HEK293 (cell line): ENCODE measurements around the gene NAPA.

ENCODE experiments used
- CTCF ChIA-PET: fragments of 350-600 bp; formaldehyde crosslinking; extraction: SDS; loops from one replicate; lab custom pipeline; 2021; ENCODE audit warnings: antibody characterized with exemption; lab: Yijun Ruan, JAX
- POLR2A ChIA-PET: fragments of 300-600 bp; formaldehyde crosslinking; extraction: SDS; loops from one replicate; lab custom pipeline; 2020; ENCODE audit warnings: antibody characterized with exemption, inconsistent platforms; lab: Yijun Ruan, JAX
- H3K27ac ChIP-seq: fragments of 200-500 bp; sonication (Bioruptor generic); 2 replicates; pipeline ENCODE4 v1.5.1; 2014; ENCODE audit warnings: low read depth, low read length, control low read depth, inconsistent platforms; ENCODE audit errors: extremely low read depth
- H3K36me3 ChIP-seq, 2 experiments: fragments of 200-500 bp in 1 of 2; sonication (Bioruptor generic) in 1 of 2; 1 replicate in 1 of 2; 2 replicates in 1 of 2; pipeline ENCODE4 v1.5.1; 2014 to 2017; ENCODE audit warnings: inconsistent platforms in 2 of 2, low read length in 2 of 2; ENCODE audit not compliant: control insufficient read depth in 2 of 2, insufficient read depth in 1 of 2
- H3K4me1 ChIP-seq: fragments of 200-500 bp; sonication (Bioruptor generic); 2 replicates; pipeline ENCODE4 v1.5.1; 2014; ENCODE audit warnings: mild to moderate bottlenecking, low read length, inconsistent platforms; ENCODE audit not compliant: control insufficient read depth, insufficient read depth
- H3K4me3 ChIP-seq: 2 replicates; pipeline ENCODE4 v1.5.1; 2011; ENCODE audit warnings: low read depth, mild to moderate bottlenecking, control low read depth, low read length, moderate library complexity
- H3K9me3 ChIP-seq: fragments of 200-500 bp; sonication (Bioruptor generic); 2 replicates; pipeline ENCODE4 v1.5.1; 2014; ENCODE audit warnings: low read depth, low read length, inconsistent platforms; ENCODE audit not compliant: control insufficient read depth, insufficient read depth
- MYNN ChIP-seq: fragments of 450-650 bp; formaldehyde crosslinking; IDR thresholded peaks from 2 replicates; pipeline ENCODE4 v1.5.1; 2016; ENCODE audit warnings: missing biosample characterization, missing genetic modification characterization, borderline replicate concordance
- OSR2 ChIP-seq: fragments of 450-650 bp; formaldehyde crosslinking; IDR thresholded peaks from 2 replicates; pipeline ENCODE4 v1.5.1; 2016; ENCODE audit warnings: missing biosample characterization, missing genetic modification characterization
- SALL2 ChIP-seq: fragments of 450-650 bp; formaldehyde crosslinking; IDR thresholded peaks from 2 replicates; pipeline ENCODE4 v1.5.0; 2017; ENCODE audit warnings: missing biosample characterization, mild to moderate bottlenecking, missing genetic modification characterization, borderline replicate concordance
- TSHZ1 ChIP-seq: fragments of 450-650 bp; formaldehyde crosslinking; IDR thresholded peaks from 2 replicates; pipeline ENCODE4 v1.5.1; 2016; ENCODE audit warnings: missing biosample characterization, missing genetic modification characterization, borderline replicate concordance
- ZBTB20 ChIP-seq: fragments of 450-650 bp; formaldehyde crosslinking; IDR thresholded peaks from 2 replicates; pipeline ENCODE4 v1.5.1; 2016; ENCODE audit warnings: missing biosample characterization, missing genetic modification characterization
- ZBTB21 ChIP-seq: fragments of 450-650 bp; formaldehyde crosslinking; IDR thresholded peaks from 2 replicates; pipeline ENCODE4 v1.5.1; 2017; ENCODE audit warnings: missing biosample characterization, missing genetic modification characterization
- ZBTB8A ChIP-seq: fragments of 450-650 bp; formaldehyde crosslinking; IDR thresholded peaks from 2 replicates; pipeline ENCODE4 v1.5.1; 2016; ENCODE audit warnings: missing biosample characterization, missing genetic modification characterization
- ZEB2 ChIP-seq: fragments of 450-650 bp; formaldehyde crosslinking; IDR thresholded peaks from 2 replicates; pipeline ENCODE4 v1.5.1; 2016; ENCODE audit warnings: missing biosample characterization, missing genetic modification characterization
- ZFHX2 ChIP-seq: fragments of 450-650 bp; formaldehyde crosslinking; conservative IDR thresholded peaks from 2 replicates; pipeline ENCODE4 v1.5.1; 2016; ENCODE audit warnings: missing biosample characterization, missing genetic modification characterization
- ZNF132 ChIP-seq: fragments of 450-650 bp; formaldehyde crosslinking; IDR thresholded peaks from 2 replicates; pipeline ENCODE4 v1.5.1; 2017; ENCODE audit warnings: missing biosample characterization, missing genetic modification characterization, borderline replicate concordance
- ZNF26 ChIP-seq: fragments of 450-650 bp; formaldehyde crosslinking; IDR thresholded peaks from 2 replicates; pipeline ENCODE4 v1.5.1; 2016; ENCODE audit warnings: missing biosample characterization, missing genetic modification characterization
- ZNF292 ChIP-seq: fragments of 450-650 bp; formaldehyde crosslinking; IDR thresholded peaks from 2 replicates; pipeline ENCODE4 v1.5.1; 2016; ENCODE audit warnings: low read depth, missing biosample characterization, missing genetic modification characterization, borderline replicate concordance
- ZNF311 ChIP-seq: fragments of 450-650 bp; formaldehyde crosslinking; IDR thresholded peaks from 2 replicates; pipeline ENCODE4 v1.5.1; 2017; ENCODE audit warnings: missing biosample characterization, missing genetic modification characterization, borderline replicate concordance
- ZNF341 ChIP-seq: fragments of 450-650 bp; formaldehyde crosslinking; IDR thresholded peaks from 2 replicates; pipeline ENCODE4; 2016; ENCODE audit warnings: low read depth, missing biosample characterization, missing genetic modification characterization
- ZNF426 ChIP-seq: fragments of 450-650 bp; formaldehyde crosslinking; IDR thresholded peaks from 2 replicates; pipeline ENCODE4 v1.5.1; 2017; ENCODE audit warnings: missing biosample characterization, missing genetic modification characterization, mild to moderate bottlenecking, inconsistent platforms, moderate library complexity
- ZNF514 ChIP-seq: fragments of 450-650 bp; formaldehyde crosslinking; IDR thresholded peaks from 2 replicates; pipeline ENCODE4 v1.5.1; 2016; ENCODE audit warnings: missing biosample characterization, missing genetic modification characterization
- ZNF549 ChIP-seq: fragments of 450-650 bp; IDR thresholded peaks from 2 replicates; pipeline ENCODE4 v1.5.1; 2018; ENCODE audit warnings: missing biosample characterization, missing genetic modification characterization, mild to moderate bottlenecking, inconsistent platforms, moderate library complexity
- ZNF558 ChIP-seq: fragments of 450-650 bp; formaldehyde crosslinking; IDR thresholded peaks from 2 replicates; pipeline ENCODE4 v1.5.1; 2016; ENCODE audit warnings: missing biosample characterization, missing genetic modification characterization
- ZNF776 ChIP-seq: fragments of 450-650 bp; formaldehyde crosslinking; IDR thresholded peaks from 2 replicates; pipeline ENCODE4 v1.5.0; 2017; ENCODE audit warnings: missing biosample characterization, missing genetic modification characterization, borderline replicate concordance
- ZSCAN4 ChIP-seq: fragments of 450-650 bp; formaldehyde crosslinking; IDR thresholded peaks from 2 replicates; pipeline ENCODE4 v1.5.1; 2017; ENCODE audit warnings: missing biosample characterization, missing genetic modification characterization
- TF ChIP-seq, protein P1 (sequence below): fragments of 450-650 bp; formaldehyde crosslinking; IDR thresholded peaks from 2 replicates; pipeline ENCODE4 v1.5.1; 2017; ENCODE audit warnings: missing biosample characterization, missing genetic modification characterization

Gene NAPA

DNA sequence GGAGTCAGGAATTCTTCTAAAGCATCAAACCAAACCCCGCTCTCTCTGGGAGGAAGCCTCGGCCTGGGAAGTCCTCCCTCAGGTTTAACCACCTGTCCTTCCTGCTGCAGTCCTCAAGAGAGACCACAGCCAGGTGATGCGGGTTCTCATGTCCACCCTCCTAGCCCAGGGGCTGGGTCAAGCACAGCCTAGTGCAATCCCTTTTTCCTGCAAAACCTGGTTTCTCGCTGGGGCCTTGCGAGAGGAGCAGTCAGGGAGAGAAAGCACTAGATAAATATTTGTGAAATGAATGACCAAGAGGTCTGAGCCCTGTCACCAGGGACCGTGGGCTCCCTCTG, 45.5 kb downstream of the NAPA start:
- TF ChIP-seq ZNF311 (tag by site-specific recombination): no peak
- no peak for TF ChIP-seq ZNF549
- TF ChIP-seq OSR2: no peak
- no peak for TF ChIP-seq ZNF426 (tag by site-specific recombination)
- no peak for TF ChIP-seq SALL2
- TF ChIP-seq, all 188 proteins: peak for 0
- ChIA-PET CTCF (interaction anchor here (1.2 kb wide), 1 partner anchor 14 kb away, joined by 5 read pairs; the partner anchor contains the start of gene KPTN), POLR2A (no interaction called here)
- Histone ChIP-seq H3K4me1 (no peaks in the 10 kb centered on the region), H3K9me3 (no peaks in the 10 kb centered on the region), H3K27ac (no peak overlapping the region), H3K4me3 (no peak overlapping the region), H3K36me3 (no peaks in the 10 kb centered on the region)

DNA sequence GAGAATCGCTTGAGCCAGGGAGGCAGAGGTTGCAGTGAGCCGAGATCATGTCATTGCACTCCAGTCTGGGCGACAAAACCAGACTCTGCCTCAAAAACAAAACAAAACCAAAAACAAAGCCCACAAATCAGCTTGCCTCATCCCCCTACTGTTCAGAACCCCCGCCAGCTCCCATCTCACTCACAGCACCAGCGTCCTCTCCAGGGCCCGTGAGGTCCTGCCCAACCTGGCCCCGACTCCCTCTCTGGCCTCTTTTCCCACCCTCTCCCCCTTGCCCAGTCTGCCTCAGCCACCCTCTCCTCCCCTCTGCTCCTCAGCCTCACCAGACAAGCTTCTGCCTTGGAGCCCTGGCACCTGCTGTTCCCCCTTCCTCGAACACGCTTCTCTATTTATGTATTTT, 46.9 kb downstream of the NAPA start:
- Histone ChIP-seq H3K36me3 (no peaks in the 10 kb centered on the region), H3K27ac (no peak overlapping the region)
- TF ChIP-seq ZEB2 (tag by site-specific recombination): no peak
- TF ChIP-seq ZNF311 (tag by site-specific recombination): no peak
- TF ChIP-seq ZSCAN4 (tag by site-specific recombination): no peak
- TF ChIP-seq, all 188 proteins: peak for 0
- Histone ChIP-seq H3K4me3 (no peak overlapping the region), H3K4me1 (no peaks in the 10 kb centered on the region), H3K9me3 (no peaks in the 10 kb centered on the region)
- CTCF ChIA-PET: interaction anchor here (0.6 to 1.4 kb wide), 4 partner anchors 16 to 337 kb away, joined by 3 to 6 read pairs (median 4); partner anchors contain the start of gene KPTN
- POLR2A ChIA-PET: interaction anchor here (0.6 to 0.8 kb wide), 2 partner anchors 57 to 1154 kb away, joined by 6 to 8 read pairs; no protein-coding TSS in a partner anchor

- H3K9me3 ChIP-seq: no peaks in the 10 kb centered on the region
- ChIA-PET POLR2A (no interaction called here), CTCF (no interaction called here)
- H3K4me3 ChIP-seq: no peak overlapping the region
- H3K4me1 ChIP-seq: no peaks in the 10 kb centered on the region
- TF ChIP-seq ZNF132 (tag by site-specific recombination) (no peak), ZNF514 (tag by site-specific recombination) (no peak), MYNN (tag by site-specific recombination) (no peak), ZNF26 (no peak), ZFHX2 (tag by site-specific recombination) (no peak), ZBTB21 (tag by site-specific recombination) (no peak), TSHZ1 (tag by site-specific recombination) (no peak), ZBTB8A (tag by site-specific recombination) (no peak), ZNF292 (no peak), ZNF341 (tag by site-specific recombination) (no peak), ZBTB20 (tag by site-specific recombination) (no peak), ZNF776 (no peak), ZNF558 (tag by site-specific recombination) (no peak)
- TF ChIP-seq, protein P1, sequence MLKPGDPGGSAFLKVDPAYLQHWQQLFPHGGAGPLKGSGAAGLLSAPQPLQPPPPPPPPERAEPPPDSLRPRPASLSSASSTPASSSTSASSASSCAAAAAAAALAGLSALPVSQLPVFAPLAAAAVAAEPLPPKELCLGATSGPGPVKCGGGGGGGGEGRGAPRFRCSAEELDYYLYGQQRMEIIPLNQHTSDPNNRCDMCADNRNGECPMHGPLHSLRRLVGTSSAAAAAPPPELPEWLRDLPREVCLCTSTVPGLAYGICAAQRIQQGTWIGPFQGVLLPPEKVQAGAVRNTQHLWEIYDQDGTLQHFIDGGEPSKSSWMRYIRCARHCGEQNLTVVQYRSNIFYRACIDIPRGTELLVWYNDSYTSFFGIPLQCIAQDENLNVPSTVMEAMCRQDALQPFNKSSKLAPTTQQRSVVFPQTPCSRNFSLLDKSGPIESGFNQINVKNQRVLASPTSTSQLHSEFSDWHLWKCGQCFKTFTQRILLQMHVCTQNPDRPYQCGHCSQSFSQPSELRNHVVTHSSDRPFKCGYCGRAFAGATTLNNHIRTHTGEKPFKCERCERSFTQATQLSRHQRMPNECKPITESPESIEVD (tag by site-specific recombination): no peak
- no peak overlapping the region for H3K27ac ChIP-seq
- no peaks in the 10 kb centered on the region for H3K36me3 ChIP-seq
Observed at GRCh38 chr19:47465957-47466356, 48.9 kb downstream of the NAPA start.
